Stomach (tissue), 4 donors: Measurements from ENCODE around the gene IQSEC3.

ENCODE experiments used
- EP300 ChIP-seq: sonication (generic); formaldehyde crosslinking; IDR thresholded peaks from one replicate; pipeline ENCODE4 v1.6.1; 2017; ENCODE audit warnings: antibody characterized with exemption
- POLR2AphosphoS5 ChIP-seq, 3 donors: sonication (generic); formaldehyde crosslinking; IDR thresholded peaks; one replicate each; pipeline ENCODE4 v1.6.1; 2016; ENCODE audit warnings: antibody characterized with exemption in 3 of 3
- TF ChIP-seq, protein P1 (sequence below), 7 experiments: fragments of 450-650 bp in 4 of 7; fragments of 200-600 bp in 3 of 7; sonication (generic) in 3 of 7; IDR thresholded peaks; one replicate each; pipeline ENCODE4 v1.5.1; 2016 to 2019; ENCODE audit warnings: antibody characterized with exemption in 7 of 7, control low read depth in 2 of 7, mild to moderate bottlenecking in 1 of 7

DNA sequence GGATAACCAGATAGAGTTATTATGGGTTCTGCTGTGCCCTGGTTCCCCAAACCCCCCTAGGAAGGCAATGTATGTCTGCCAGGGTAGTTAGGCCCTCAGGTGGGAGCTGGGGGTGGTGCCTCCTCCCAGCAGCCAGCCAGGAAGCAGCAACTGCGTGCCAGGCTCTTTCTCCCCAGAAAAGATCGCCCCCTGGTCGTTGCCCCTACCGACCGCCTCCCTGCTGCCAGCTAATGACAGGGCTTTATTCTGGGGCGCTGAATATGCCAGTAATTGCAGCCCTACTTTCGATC lies 36.3 kb downstream of the IQSEC3 start:
- TF ChIP-seq, protein P1, sequence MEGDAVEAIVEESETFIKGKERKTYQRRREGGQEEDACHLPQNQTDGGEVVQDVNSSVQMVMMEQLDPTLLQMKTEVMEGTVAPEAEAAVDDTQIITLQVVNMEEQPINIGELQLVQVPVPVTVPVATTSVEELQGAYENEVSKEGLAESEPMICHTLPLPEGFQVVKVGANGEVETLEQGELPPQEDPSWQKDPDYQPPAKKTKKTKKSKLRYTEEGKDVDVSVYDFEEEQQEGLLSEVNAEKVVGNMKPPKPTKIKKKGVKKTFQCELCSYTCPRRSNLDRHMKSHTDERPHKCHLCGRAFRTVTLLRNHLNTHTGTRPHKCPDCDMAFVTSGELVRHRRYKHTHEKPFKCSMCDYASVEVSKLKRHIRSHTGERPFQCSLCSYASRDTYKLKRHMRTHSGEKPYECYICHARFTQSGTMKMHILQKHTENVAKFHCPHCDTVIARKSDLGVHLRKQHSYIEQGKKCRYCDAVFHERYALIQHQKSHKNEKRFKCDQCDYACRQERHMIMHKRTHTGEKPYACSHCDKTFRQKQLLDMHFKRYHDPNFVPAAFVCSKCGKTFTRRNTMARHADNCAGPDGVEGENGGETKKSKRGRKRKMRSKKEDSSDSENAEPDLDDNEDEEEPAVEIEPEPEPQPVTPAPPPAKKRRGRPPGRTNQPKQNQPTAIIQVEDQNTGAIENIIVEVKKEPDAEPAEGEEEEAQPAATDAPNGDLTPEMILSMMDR (IDR thresholded peaks at IDR 0.05) = no peak
- TF ChIP-seq POLR2AphosphoS5 (IDR thresholded peaks at IDR 0.05) (no peak), EP300 (no peak)
